GM12892 (cell line): Measurements from ENCODE around the gene RPUSD4.

Experiments
- POLR2A ChIP-seq: IDR thresholded peaks from 2 replicates; pipeline ENCODE4 v1.6.1; 2011; ENCODE audit warnings: low read depth, low read length, control low read depth
- POLR2AphosphoS5 ChIP-seq: IDR thresholded peaks from 2 replicates; pipeline ENCODE4 v1.6.1; 2011; ENCODE audit warnings: low read depth, low read length, control low read depth
- TAF1 ChIP-seq: IDR thresholded peaks from 2 replicates; pipeline ENCODE4 v1.6.1; 2011; ENCODE audit warnings: low read depth, mild to moderate bottlenecking, control low read depth, low read length, borderline replicate concordance

DNA sequence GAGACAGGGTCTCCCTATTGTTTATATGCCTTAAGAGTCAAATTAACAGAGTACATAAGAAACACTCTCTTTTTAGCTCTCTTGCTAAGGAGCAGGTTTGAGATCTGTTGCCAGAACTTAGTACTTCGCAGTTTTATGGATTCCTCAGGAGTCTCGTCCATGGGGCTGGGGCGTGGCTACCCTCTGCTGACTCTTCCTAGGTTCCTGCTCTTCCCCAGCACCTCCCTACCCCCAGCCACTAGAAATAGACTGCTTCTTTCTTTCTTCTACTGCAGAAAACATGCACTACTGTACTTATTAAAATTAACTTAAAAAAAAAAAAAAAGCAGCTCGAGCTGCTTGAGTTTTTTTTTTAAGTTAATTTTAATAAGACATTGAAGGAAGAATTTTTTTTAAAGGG lies 8.1 kb upstream of the RPUSD4 start:
- no peak for TF ChIP-seq POLR2A
- no peak for TF ChIP-seq TAF1
- no peak for TF ChIP-seq POLR2AphosphoS5
